ENCODE results near the gene THSD4. TPM values are rescaled to one million over a fixed set of nuclear protein-coding genes. Genes with fewer than 3 reads are reported as not detected.

THSD4 gene
- total RNA-seq, 6 experiments from 2014 or later = 5.2 to 21.8 (median 13.7) TPM

DNA sequence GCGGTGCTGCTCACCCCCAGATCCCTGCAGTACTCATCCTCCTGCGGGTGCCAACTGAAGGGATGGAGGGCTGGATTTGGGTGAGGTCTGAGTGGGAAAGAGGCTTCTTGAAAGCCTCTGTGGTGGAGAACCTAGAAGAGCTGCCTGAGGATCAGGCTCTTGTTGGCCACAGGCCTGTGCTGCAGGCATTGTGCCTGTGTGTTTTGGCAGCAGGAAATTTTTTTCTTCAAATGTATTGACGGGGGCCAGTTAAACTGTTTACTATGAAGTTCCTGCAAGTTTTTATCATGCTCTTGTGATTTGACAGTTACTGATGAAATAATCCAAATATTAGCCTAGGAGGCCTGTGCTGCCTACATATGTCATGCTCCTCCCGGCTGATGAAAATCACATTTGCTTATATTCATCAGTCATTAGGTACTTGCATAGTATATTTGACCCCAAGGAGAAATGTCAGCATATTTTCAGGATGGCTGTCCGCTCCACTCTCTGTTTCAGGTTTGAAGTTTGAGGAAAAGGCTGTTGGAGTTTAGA is 103.1 kb downstream of the THSD4 start:
- peak; percentile 83 to 92 (median 88) for ATAC-seq
- no peaks in the 10 kb centered on the region for H3K36me3 ChIP-seq
- no peaks in the 10 kb centered on the region for H3K9me3 ChIP-seq
- H3K27ac ChIP-seq = peak overlapping the region in 1 of 3 donors; percentile 49
- peak in 1 of 3 donors; percentile 56 for DNase-seq
- 32% methylated on average over 3 of the region's 5 CpGs for WGBS (ENCODE audit: insufficient coverage, low coverage, low lambda C conversion rate, missing lambda C conversion rate)
- no peak overlapping the region for H3K4me3 ChIP-seq
- H3K27me3 ChIP-seq = no peaks in the 10 kb centered on the region
- H3K4me1 ChIP-seq = peaks cover 0 to 13% (median 3%) of the 10 kb centered on the region in 4 donors
- intact Hi-C loops (cut with DNase I) = no loop called here
- TF ChIP-seq, protein P1, sequence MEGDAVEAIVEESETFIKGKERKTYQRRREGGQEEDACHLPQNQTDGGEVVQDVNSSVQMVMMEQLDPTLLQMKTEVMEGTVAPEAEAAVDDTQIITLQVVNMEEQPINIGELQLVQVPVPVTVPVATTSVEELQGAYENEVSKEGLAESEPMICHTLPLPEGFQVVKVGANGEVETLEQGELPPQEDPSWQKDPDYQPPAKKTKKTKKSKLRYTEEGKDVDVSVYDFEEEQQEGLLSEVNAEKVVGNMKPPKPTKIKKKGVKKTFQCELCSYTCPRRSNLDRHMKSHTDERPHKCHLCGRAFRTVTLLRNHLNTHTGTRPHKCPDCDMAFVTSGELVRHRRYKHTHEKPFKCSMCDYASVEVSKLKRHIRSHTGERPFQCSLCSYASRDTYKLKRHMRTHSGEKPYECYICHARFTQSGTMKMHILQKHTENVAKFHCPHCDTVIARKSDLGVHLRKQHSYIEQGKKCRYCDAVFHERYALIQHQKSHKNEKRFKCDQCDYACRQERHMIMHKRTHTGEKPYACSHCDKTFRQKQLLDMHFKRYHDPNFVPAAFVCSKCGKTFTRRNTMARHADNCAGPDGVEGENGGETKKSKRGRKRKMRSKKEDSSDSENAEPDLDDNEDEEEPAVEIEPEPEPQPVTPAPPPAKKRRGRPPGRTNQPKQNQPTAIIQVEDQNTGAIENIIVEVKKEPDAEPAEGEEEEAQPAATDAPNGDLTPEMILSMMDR (IDR thresholded peaks at IDR 0.05) = no peak
- TF ChIP-seq POLR2A (IDR thresholded peaks at IDR 0.05) = no peak

DNA sequence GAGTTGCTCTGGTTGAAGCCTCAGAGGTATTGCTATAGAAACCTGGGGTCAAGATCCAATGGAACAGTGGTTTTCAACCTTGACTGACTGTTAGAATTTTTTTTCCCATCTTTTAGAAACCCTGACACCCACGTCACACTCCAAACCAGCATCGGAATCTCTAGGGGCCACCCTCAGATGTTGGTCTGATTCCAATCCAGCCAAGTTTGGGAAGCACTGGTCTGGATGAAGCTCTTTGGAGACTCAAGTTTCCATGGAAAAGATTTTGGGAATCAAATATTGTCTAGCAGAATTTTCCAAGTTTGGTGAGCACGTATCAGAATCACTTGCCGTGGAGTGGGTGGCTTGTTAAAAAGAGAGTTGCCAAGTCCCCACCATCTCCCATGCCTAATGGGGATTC is 103.8 kb downstream of the THSD4 start:
- Histone ChIP-seq H3K4me1 (peaks cover 0 to 13% (median 3%) of the 10 kb centered on the region in 4 donors), H3K36me3 (no peaks in the 10 kb centered on the region), H3K27me3 (no peaks in the 10 kb centered on the region), H3K9me3 (no peaks in the 10 kb centered on the region), H3K4me3 (no peak overlapping the region), H3K27ac (peak overlapping the region in 1 of 3 donors; percentile 49)
- TF ChIP-seq POLR2A (IDR thresholded peaks at IDR 0.05) = no peak
- TF ChIP-seq, protein P1 (IDR thresholded peaks at IDR 0.05) = no peak
- DNase-seq (no peak), ATAC-seq (no peak)
- intact Hi-C loops (cut with DNase I) = no loop called here
- WGBS (ENCODE audit: insufficient coverage, low coverage, low lambda C conversion rate, missing lambda C conversion rate) = 80% methylated on average over 1 of the region's 4 CpGs

DNA sequence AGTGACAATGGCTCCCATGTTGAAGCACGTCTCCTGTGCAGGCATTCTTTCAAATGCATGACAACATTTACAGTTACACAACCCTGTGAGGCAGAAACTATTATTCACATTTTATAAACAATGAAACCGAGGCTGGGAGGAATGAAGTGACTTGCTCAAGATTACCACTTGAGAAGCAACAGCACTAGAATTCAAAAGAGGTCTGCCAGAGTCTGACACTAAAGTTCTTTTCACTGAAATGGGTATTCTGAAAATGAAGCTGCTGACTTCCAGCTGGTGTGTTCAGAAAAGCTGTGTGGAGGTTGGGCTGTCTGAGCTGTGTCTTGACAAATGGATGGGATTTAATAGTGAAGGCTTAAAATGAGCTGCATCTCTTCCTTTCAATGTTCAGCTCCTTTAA is 104.4 kb downstream of the THSD4 start:
- Histone ChIP-seq H3K27me3 (no peaks in the 10 kb centered on the region), H3K9me3 (no peaks in the 10 kb centered on the region), H3K27ac (no peak overlapping the region), H3K4me3 (no peak overlapping the region), H3K4me1 (peaks cover 0 to 13% (median 3%) of the 10 kb centered on the region in 4 donors), H3K36me3 (no peaks in the 10 kb centered on the region)
- ATAC-seq (no peak), DNase-seq (no peak)
- WGBS (ENCODE audit: insufficient coverage, low coverage, low lambda C conversion rate, missing lambda C conversion rate) = 59% methylated on average over 2 of the region's 2 CpGs
- TF ChIP-seq POLR2A (IDR thresholded peaks at IDR 0.05) = no peak
- TF ChIP-seq, protein P1 (IDR thresholded peaks at IDR 0.05) = no peak
- intact Hi-C loops (cut with DNase I) = no loop called here

DNA sequence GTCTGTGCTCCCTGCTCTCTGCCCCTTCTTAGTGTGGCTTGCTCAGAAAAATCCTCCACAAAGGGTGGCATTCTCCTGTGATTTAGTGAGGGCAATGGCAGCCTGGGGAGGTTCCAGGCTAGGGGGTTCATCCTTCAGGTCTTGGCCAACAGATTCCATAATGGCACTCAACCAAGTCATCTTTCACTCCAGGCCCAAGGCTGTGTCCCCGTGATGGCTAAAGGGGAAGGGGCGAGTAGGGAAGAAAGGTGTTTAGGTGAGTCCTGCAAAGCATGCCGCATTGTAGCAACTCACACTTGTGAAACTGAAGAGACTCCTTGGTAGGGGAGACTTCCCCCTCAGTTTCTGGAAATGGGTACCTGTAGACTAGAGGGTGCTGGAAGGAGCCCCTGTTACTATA is 105.6 kb downstream of the THSD4 start:
- intact Hi-C loops (cut with DNase I) = no loop called here
- Histone ChIP-seq H3K9me3 (no peaks in the 10 kb centered on the region), H3K27me3 (no peaks in the 10 kb centered on the region), H3K4me1 (peaks cover 0 to 13% (median 3%) of the 10 kb centered on the region in 4 donors), H3K27ac (no peak overlapping the region), H3K4me3 (no peak overlapping the region), H3K36me3 (no peaks in the 10 kb centered on the region)
- WGBS (ENCODE audit: insufficient coverage, low coverage, low lambda C conversion rate, missing lambda C conversion rate) = 93% methylated on average over 3 of the region's 3 CpGs
- no peak for TF ChIP-seq POLR2A (IDR thresholded peaks at IDR 0.05)
- TF ChIP-seq, protein P1 (IDR thresholded peaks at IDR 0.05) = no peak
- DNase-seq (no peak), ATAC-seq (no peak)
